ENCODE measurements around the gene THAP4.

Gene THAP4

GRCh38 chr2:241546771-241547498, 90.0 kb downstream of the THAP4 start:
- Histone ChIP-seq H3K27me3 (replicated peaks) (no peaks in the 10 kb centered on the region), H3K36me3 (replicated peaks) (no peaks in the 10 kb centered on the region), H3K4me3 (ENCODE audit: low read depth, low read length) (peak overlapping the region; percentile 25), H3K27ac (peak overlapping the region; percentile 77)
- in situ Hi-C loops (cut with HindIII; ENCODE audit: low pct_ligation_motif_present, low sequenced_read_pairs): no loop called here
- peak; percentile 96 for DNase-seq
- no peak for TF ChIP-seq CTCF (IDR thresholded peaks at IDR 0.05; ENCODE audit: low read depth, low read length, missing control alignments)

GRCh38 chr2:241545523-241546473, 91.2 kb downstream of the THAP4 start:
- peak overlapping the region; percentile 77 for H3K27ac ChIP-seq
- peak; percentile 25 for DNase-seq
- in situ Hi-C loops (cut with HindIII; ENCODE audit: low pct_ligation_motif_present, low sequenced_read_pairs): no loop called here
- H3K36me3 ChIP-seq (replicated peaks): no peaks in the 10 kb centered on the region
- H3K27me3 ChIP-seq (replicated peaks): no peaks in the 10 kb centered on the region
- TF ChIP-seq CTCF (IDR thresholded peaks at IDR 0.05; ENCODE audit: low read depth, low read length, missing control alignments): no peak
- no peak overlapping the region for H3K4me3 ChIP-seq (ENCODE audit: low read depth, low read length)

- TF ChIP-seq CTCF (IDR thresholded peaks at IDR 0.05; ENCODE audit: low read depth, low read length, missing control alignments): no peak
- no peaks in the 10 kb centered on the region for H3K36me3 ChIP-seq (replicated peaks)
- peak overlapping the region; percentile 62 for H3K27ac ChIP-seq
- DNase-seq: peak; percentile 68
- in situ Hi-C loops (cut with HindIII; ENCODE audit: low pct_ligation_motif_present, low sequenced_read_pairs): no loop called here
- no peaks in the 10 kb centered on the region for H3K27me3 ChIP-seq (replicated peaks)
- no peak overlapping the region for H3K4me3 ChIP-seq (ENCODE audit: low read depth, low read length)
These were observed 91.9 kb downstream of the THAP4 start for GRCh38 chr2:241545106-241545505.

GRCh38 chr2:241542278-241542605, 94.7 kb downstream of the THAP4 start:
- in situ Hi-C loops (cut with HindIII; ENCODE audit: low pct_ligation_motif_present, low sequenced_read_pairs): no loop called here
- H3K4me3 ChIP-seq (ENCODE audit: low read depth, low read length): no peak overlapping the region
- H3K27me3 ChIP-seq (replicated peaks): no peaks in the 10 kb centered on the region
- TF ChIP-seq CTCF (IDR thresholded peaks at IDR 0.05; ENCODE audit: low read depth, low read length, missing control alignments): no peak
- H3K27ac ChIP-seq: no peak overlapping the region
- H3K36me3 ChIP-seq (replicated peaks): no peaks in the 10 kb centered on the region
- DNase-seq: no peak

- no peak for TF ChIP-seq CTCF (IDR thresholded peaks at IDR 0.05; ENCODE audit: low read depth, low read length, missing control alignments)
- H3K27ac ChIP-seq: no peak overlapping the region
- no peaks in the 10 kb centered on the region for H3K36me3 ChIP-seq (replicated peaks)
- in situ Hi-C loops (cut with HindIII; ENCODE audit: low pct_ligation_motif_present, low sequenced_read_pairs): no loop called here
- H3K4me3 ChIP-seq (ENCODE audit: low read depth, low read length): peak overlapping the region; percentile 22
- no peaks in the 10 kb centered on the region for H3K27me3 ChIP-seq (replicated peaks)
- no peak for DNase-seq
These were observed 95.2 kb downstream of the THAP4 start for GRCh38 chr2:241541564-241542277.
